HepG2 (cell line): Measurements from ENCODE around the gene TGM2. TPM values are rescaled to one million over a fixed set of nuclear protein-coding genes. Genes with fewer than 3 reads are reported as not detected.
A peak's percentile ranks its signal among the peaks of the same experiment; 100 is the strongest.

Source experiments
- GABPA ChIP-seq, 2 experiments: IDR thresholded peaks; 2 replicates each; pipeline ENCODE4 v1.6.1; 2011 to 2016; ENCODE audit warnings: low read depth in 2 of 2, low read length in 1 of 2, missing biosample characterization in 1 of 2, missing genetic modification characterization in 1 of 2
- JDP2 ChIP-seq: sonication (generic); formaldehyde crosslinking; IDR thresholded peaks from 2 replicates; pipeline ENCODE4 v1.8.1; 2022; ENCODE audit warnings: missing genetic modification reagents, borderline replicate concordance
- NFE2L2 ChIP-seq: fragments of 150-350 bp; IDR thresholded peaks from 2 replicates; pipeline ENCODE4 v1.6.1; 2014; ENCODE audit warnings: low read length
- RAD21 ChIP-seq: fragments of 450-650 bp; formaldehyde crosslinking; IDR thresholded peaks from 2 replicates; pipeline ENCODE4 v1.5.0; 2020; ENCODE audit warnings: mild to moderate bottlenecking
- RFX1 ChIP-seq: fragments of 450-650 bp; IDR thresholded peaks from 2 replicates; pipeline ENCODE4 v1.6.1; 2017
- THAP11 ChIP-seq: IDR thresholded peaks from 2 replicates; pipeline ENCODE4 v1.6.1; 2016; ENCODE audit warnings: missing biosample characterization, missing genetic modification reagents
- ZFP90 ChIP-seq: sonication (generic); formaldehyde crosslinking; IDR thresholded peaks from 2 replicates; pipeline ENCODE4 v1.8.0; 2022; ENCODE audit warnings: missing genetic modification reagents, mild to moderate bottlenecking, inconsistent platforms, borderline replicate concordance
- ZMAT3 ChIP-seq: sonication (generic); formaldehyde crosslinking; conservative IDR thresholded peaks from 2 replicates; pipeline ENCODE4 v1.7.0; 2021; ENCODE audit warnings: missing genetic modification reagents
- ZNF598 ChIP-seq: sonication (generic); formaldehyde crosslinking; IDR thresholded peaks from 2 replicates; pipeline ENCODE4 v1.5.1; 2020; ENCODE audit warnings: mild to moderate bottlenecking, missing genetic modification reagents, borderline replicate concordance
- ZNF678 ChIP-seq: sonication (generic); formaldehyde crosslinking; IDR thresholded peaks from 2 replicates; pipeline ENCODE4 v1.4.0; 2020; ENCODE audit warnings: mild to moderate bottlenecking, missing genetic modification reagents
- polyA plus RNA-seq, 8 experiments: library from polyadenylated mRNA; depleted of rRNA in 3 of 8; stranded (reverse) in 7 of 8; unstranded in 1 of 8; fragments of >200 nt; fragmentation: Illumina TruSeq in 4 of 8; extraction: Trizol in 4 of 8; gene quantifications; 2 replicates each; pipeline versions ENCODE4 v1.2.1 to v1.2.3, GENCODE V29; 2011 to 2016; ENCODE audit warnings: low read depth in 4 of 8, missing spikeins in 1 of 8, mixed read lengths in 1 of 8; ENCODE audit not compliant: insufficient read depth in 1 of 8
- total RNA-seq, 5 experiments: library from RNA; depleted of rRNA; stranded (reverse); fragments of >200 nt; fragmentation: Illumina TruSeq; extraction: Trizol; gene quantifications; 2 replicates each; pipeline ENCODE4 v1.2.3, GENCODE V29; 2016; ENCODE audit warnings: low read depth in 1 of 5
- TF ChIP-seq, protein P1 (sequence below): IDR thresholded peaks from 2 replicates; pipeline ENCODE4 v1.6.1; 2012; ENCODE audit warnings: low read depth, low read length, improper control_type of control experiment
- TF ChIP-seq, protein P2 (sequence below), 2 experiments: sonication (generic) in 1 of 2; formaldehyde crosslinking in 1 of 2; IDR thresholded peaks; 2 replicates each; pipeline versions ENCODE4 v1.4.0 to v1.6.1; 2016 to 2020; ENCODE audit warnings: borderline replicate concordance in 1 of 2, low read depth in 1 of 2, mild to moderate bottlenecking in 1 of 2, missing genetic modification reagents in 1 of 2
- TF ChIP-seq, protein P3 (sequence below): sonication (generic); formaldehyde crosslinking; IDR thresholded peaks from 2 replicates; pipeline ENCODE4 v1.4.0; 2020; ENCODE audit warnings: missing genetic modification reagents, borderline replicate concordance
- TF ChIP-seq, protein P4 (sequence below): sonication (generic); formaldehyde crosslinking; IDR thresholded peaks from 2 replicates; pipeline ENCODE4 v1.9.0; 2021; ENCODE audit warnings: missing genetic modification reagents, borderline replicate concordance
- TF ChIP-seq, protein P5 (sequence below): sonication (generic); formaldehyde crosslinking; IDR thresholded peaks from 2 replicates; pipeline ENCODE4 v1.4.0; 2020; ENCODE audit warnings: mild to moderate bottlenecking, missing genetic modification reagents

The TGM2 gene
- total and polyA plus RNA-seq, 2 of the 13 experiments (the other 11 are each of a cell fraction or from before 2014, with no cell fraction given), result 4.2 to 46.4 TPM

DNA sequence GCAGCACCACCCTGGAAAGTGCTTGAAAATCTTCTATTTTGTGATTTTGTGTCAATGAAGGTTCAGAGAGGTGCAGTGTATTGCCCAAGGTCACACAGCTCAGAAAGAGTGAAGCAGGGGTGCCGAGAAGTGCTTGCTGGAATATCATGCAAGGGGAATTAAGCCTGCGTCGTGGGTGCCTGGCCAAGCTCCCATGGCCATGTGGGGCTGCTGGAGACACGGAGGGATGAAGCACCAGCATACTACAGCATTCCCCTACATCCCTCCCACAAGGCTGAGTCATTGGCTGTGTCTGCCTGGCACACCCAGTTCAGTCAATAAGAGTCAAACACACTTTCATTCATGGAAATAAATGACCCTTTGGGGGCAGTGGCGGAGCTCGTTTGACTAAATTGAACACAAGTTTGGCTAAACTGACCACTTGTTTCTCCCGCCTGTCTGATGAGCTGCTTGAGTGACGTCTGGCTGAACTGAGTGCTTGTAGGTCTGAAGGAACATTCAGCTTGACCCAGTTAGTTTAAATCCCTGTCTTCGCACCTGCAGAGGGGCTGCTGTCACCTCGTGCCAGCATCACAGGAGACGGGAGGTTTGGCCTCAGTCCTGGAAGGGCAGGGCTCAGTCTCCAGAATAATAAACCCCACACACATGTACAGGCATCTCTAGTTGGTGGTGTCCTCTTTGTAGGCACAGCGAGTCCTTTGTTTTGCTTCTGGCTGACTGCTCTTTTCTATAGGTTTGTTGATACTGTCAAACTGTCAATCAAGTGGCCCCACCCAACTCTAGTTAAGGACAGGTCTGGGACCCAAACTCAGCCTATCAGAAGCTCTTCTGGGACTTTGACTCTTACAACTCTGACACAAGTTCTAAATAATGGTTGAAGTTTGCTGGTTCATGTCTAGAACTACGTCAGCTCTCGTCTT, 8.4 kb upstream of the TGM2 start (continued):
- TF ChIP-seq, protein P1, sequence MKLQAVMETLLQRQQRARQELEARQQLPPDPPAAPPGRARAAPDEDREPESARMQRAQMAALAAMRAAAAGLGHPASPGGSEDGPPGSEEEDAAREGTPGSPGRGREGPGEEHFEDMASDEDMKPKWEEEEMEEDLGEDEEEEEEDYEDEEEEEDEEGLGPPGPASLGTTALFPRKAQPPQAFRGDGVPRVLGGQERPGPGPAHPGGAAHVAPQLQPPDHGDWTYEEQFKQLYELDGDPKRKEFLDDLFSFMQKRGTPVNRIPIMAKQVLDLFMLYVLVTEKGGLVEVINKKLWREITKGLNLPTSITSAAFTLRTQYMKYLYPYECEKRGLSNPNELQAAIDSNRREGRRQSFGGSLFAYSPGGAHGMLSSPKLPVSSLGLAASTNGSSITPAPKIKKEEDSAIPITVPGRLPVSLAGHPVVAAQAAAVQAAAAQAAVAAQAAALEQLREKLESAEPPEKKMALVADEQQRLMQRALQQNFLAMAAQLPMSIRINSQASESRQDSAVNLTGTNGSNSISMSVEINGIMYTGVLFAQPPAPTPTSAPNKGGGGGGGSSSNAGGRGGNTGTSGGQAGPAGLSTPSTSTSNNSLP, result no peak
- TF ChIP-seq RAD21 (CRISPR knock-in tag) (no peak), RFX1 (no peak), THAP11 (CRISPR knock-in tag) (0 out of 2 replicates have a peak, but pooled peaks have one; percentile 34), ZMAT3 (CRISPR knock-in tag) (no peak), NFE2L2 (no peak; the same call in 1 of the 2 replicates), ZFP90 (CRISPR knock-in tag) (no peak), ZNF678 (no peak), GABPA (IDR thresholded peaks at IDR 0.05; ENCODE audit: low read depth, low read length) (no peak), GABPA (CRISPR knock-in tag; IDR thresholded peaks at IDR 0.05; ENCODE audit: low read depth) (no peak), JDP2 (no peak), ZNF598 (CRISPR knock-in tag) (peak; percentile 34; the same call in 1 of the 2 replicates)
- TF ChIP-seq, protein P2, sequence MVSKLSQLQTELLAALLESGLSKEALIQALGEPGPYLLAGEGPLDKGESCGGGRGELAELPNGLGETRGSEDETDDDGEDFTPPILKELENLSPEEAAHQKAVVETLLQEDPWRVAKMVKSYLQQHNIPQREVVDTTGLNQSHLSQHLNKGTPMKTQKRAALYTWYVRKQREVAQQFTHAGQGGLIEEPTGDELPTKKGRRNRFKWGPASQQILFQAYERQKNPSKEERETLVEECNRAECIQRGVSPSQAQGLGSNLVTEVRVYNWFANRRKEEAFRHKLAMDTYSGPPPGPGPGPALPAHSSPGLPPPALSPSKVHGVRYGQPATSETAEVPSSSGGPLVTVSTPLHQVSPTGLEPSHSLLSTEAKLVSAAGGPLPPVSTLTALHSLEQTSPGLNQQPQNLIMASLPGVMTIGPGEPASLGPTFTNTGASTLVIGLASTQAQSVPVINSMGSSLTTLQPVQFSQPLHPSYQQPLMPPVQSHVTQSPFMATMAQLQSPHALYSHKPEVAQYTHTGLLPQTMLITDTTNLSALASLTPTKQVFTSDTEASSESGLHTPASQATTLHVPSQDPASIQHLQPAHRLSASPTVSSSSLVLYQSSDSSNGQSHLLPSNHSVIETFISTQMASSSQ (IDR thresholded peaks at IDR 0.05; ENCODE audit: low read depth), result no peak
- TF ChIP-seq, protein P2 (CRISPR knock-in tag; IDR thresholded peaks at IDR 0.05; ENCODE audit: borderline replicate concordance), result no peak; the same call in 1 of the 2 replicates
- TF ChIP-seq, protein P3, sequence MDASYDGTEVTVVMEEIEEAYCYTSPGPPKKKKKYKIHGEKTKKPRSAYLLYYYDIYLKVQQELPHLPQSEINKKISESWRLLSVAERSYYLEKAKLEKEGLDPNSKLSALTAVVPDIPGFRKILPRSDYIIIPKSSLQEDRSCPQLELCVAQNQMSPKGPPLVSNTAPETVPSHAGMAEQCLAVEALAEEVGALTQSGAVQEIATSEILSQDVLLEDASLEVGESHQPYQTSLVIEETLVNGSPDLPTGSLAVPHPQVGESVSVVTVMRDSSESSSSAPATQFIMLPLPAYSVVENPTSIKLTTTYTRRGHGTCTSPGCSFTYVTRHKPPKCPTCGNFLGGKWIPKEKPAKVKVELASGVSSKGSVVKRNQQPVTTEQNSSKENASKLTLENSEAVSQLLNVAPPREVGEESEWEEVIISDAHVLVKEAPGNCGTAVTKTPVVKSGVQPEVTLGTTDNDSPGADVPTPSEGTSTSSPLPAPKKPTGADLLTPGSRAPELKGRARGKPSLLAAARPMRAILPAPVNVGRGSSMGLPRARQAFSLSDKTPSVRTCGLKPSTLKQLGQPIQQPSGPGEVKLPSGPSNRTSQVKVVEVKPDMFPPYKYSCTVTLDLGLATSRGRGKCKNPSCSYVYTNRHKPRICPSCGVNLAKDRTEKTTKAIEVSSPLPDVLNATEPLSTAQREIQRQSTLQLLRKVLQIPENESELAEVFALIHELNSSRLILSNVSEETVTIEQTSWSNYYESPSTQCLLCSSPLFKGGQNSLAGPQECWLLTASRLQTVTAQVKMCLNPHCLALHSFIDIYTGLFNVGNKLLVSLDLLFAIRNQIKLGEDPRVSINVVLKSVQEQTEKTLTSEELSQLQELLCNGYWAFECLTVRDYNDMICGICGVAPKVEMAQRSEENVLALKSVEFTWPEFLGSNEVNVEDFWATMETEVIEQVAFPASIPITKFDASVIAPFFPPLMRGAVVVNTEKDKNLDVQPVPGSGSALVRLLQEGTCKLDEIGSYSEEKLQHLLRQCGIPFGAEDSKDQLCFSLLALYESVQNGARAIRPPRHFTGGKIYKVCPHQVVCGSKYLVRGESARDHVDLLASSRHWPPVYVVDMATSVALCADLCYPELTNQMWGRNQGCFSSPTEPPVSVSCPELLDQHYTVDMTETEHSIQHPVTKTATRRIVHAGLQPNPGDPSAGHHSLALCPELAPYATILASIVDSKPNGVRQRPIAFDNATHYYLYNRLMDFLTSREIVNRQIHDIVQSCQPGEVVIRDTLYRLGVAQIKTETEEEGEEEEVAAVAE (CRISPR knock-in tag), result no peak
- TF ChIP-seq, protein P4, sequence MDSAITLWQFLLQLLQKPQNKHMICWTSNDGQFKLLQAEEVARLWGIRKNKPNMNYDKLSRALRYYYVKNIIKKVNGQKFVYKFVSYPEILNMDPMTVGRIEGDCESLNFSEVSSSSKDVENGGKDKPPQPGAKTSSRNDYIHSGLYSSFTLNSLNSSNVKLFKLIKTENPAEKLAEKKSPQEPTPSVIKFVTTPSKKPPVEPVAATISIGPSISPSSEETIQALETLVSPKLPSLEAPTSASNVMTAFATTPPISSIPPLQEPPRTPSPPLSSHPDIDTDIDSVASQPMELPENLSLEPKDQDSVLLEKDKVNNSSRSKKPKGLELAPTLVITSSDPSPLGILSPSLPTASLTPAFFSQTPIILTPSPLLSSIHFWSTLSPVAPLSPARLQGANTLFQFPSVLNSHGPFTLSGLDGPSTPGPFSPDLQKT (CRISPR knock-in tag), result no peak
- TF ChIP-seq, protein P5, sequence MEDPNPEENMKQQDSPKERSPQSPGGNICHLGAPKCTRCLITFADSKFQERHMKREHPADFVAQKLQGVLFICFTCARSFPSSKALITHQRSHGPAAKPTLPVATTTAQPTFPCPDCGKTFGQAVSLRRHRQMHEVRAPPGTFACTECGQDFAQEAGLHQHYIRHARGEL (CRISPR knock-in tag), result no peak
